ENCODE data around the gene ARHGEF40.

Gene ARHGEF40

DNA sequence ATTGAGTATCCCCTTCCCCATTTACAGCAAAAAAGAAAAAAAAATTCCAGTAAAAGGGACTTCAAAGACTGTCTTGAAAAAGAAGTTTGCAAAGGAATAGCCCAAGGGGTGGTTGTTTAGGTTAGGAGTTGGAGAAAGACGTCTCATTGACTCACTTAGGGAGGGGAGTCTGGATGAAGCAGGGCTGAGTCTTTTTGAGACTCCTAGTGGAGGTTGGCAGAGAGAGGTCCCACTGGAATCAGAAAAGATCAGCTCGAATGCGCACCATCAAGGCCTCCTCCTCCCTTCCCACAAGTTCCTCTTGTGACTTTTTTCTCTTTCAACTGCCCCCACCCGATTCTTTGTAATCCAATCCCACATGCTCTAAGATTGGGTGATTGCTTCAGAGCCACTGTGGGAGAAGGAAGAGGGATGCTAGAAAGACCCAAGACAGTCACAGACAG is 1.9 kb downstream of the ARHGEF40 start:
- H3K4me3 ChIP-seq, result peak overlapping the region; percentile 76 to 77
- intact Hi-C loops (cut with DNase I; ENCODE audit: low total_unique reads), result no loop called here
- no peaks in the 10 kb centered on the region for H3K27me3 ChIP-seq
- no peaks in the 10 kb centered on the region for H3K9me3 ChIP-seq
- DNase-seq, result peak in 1 of 2 donors; percentile 64
- peaks cover 0 to 40% (median 28%) of the 10 kb centered on the region in 4 donors for H3K4me1 ChIP-seq
- peaks cover 13 to 37% (median 29%) of the 10 kb centered on the region in 3 donors for H3K36me3 ChIP-seq
- TF ChIP-seq CTCF (IDR thresholded peaks at IDR 0.05), result peak in 1 of 2 experiments; percentile 6
- peak overlapping the region; percentile 86 to 92 for H3K27ac ChIP-seq

- Histone ChIP-seq H3K9me3 (no peaks in the 10 kb centered on the region), H3K27me3 (no peaks in the 10 kb centered on the region), H3K27ac (peak overlapping the region; percentile 86 to 92), H3K4me3 (no peak overlapping the region), H3K4me1 (peaks cover 0 to 40% (median 28%) of the 10 kb centered on the region in 4 donors), H3K36me3 (peaks cover 13 to 45% (median 37%) of the 10 kb centered on the region in 3 donors)
- DNase-seq, result no peak
- no peak for TF ChIP-seq CTCF (IDR thresholded peaks at IDR 0.05)
- intact Hi-C loops (cut with DNase I; ENCODE audit: low total_unique reads), result no loop called here
Measured at GRCh38 chr14:21072781-21073339, 2.8 kb downstream of the ARHGEF40 start.

- Histone ChIP-seq H3K27ac (no peak overlapping the region), H3K36me3 (peaks cover 24 to 56% (median 48%) of the 10 kb centered on the region in 3 donors), H3K27me3 (no peaks in the 10 kb centered on the region), H3K4me1 (peaks cover 0 to 35% (median 21%) of the 10 kb centered on the region in 4 donors), H3K9me3 (no peaks in the 10 kb centered on the region), H3K4me3 (no peak overlapping the region)
- DNase-seq, result no peak
- no peak for TF ChIP-seq CTCF (IDR thresholded peaks at IDR 0.05)
- intact Hi-C loops (cut with DNase I; ENCODE audit: low total_unique reads), result no loop called here
Measured at GRCh38 chr14:21073921-21074320, 3.8 kb downstream of the ARHGEF40 start.

GRCh38 chr14:21074398-21075272 is 4.5 kb downstream of the ARHGEF40 start:
- intact Hi-C loops (cut with DNase I; ENCODE audit: low total_unique reads), result no loop called here
- no peaks in the 10 kb centered on the region for H3K9me3 ChIP-seq
- peaks cover 31 to 63% (median 55%) of the 10 kb centered on the region in 3 donors for H3K36me3 ChIP-seq
- TF ChIP-seq CTCF (IDR thresholded peaks at IDR 0.05), result no peak
- peaks cover 0 to 28% (median 14%) of the 10 kb centered on the region in 4 donors for H3K4me1 ChIP-seq
- no peak for DNase-seq
- no peak overlapping the region for H3K27ac ChIP-seq
- H3K4me3 ChIP-seq, result no peak overlapping the region
- H3K27me3 ChIP-seq, result no peaks in the 10 kb centered on the region

DNA sequence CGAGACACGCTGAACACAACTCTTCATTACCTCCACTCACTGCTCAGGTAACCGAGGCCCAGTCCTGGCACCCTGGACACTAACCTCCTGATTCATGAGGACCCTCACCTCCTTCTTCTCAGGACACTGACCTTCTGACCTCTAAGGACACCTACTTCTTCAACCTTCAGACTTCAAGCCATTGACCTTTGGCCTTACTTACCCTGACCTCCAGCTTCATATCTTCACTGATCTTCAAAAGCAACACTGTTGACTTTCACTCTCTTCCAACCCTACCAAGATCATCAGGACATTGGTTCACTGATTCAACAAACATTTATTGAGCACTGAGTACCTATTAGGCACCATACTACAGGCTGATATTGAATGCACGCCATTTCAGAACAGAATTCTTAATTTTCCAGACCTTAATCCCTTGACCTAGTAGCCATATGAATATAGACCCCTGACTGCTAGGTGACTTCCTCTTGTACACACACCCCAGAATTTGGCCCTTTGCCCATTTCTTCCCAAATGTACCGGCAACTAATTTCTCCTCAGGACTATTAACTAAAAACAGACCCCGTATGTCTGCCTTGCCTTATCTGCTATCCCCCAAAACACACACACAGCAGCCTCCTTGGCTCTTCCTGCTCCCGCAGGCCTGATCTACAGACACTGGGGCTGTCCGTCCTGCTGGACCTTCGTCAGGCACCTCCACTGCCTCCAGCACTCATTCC is 5.8 kb downstream of the ARHGEF40 start:
- intact Hi-C loops (cut with DNase I; ENCODE audit: low total_unique reads), result no loop called here
- DNase-seq, result no peak
- Histone ChIP-seq H3K4me1 (peaks cover 0 to 25% (median 11%) of the 10 kb centered on the region in 4 donors), H3K9me3 (no peaks in the 10 kb centered on the region), H3K27me3 (no peaks in the 10 kb centered on the region), H3K36me3 (peaks cover 35 to 76% (median 67%) of the 10 kb centered on the region in 3 donors), H3K27ac (no peak overlapping the region), H3K4me3 (no peak overlapping the region)
- no peak for TF ChIP-seq CTCF (IDR thresholded peaks at IDR 0.05)
